PC-3 (cell line): Measurements from ENCODE around the gene COL8A2. TPM values are rescaled to one million over a fixed set of nuclear protein-coding genes. Genes with fewer than 3 reads are reported as not detected.

Source experiments
- ATAC-seq: fragments of 200-7000 bp; cut with Tn5 transposase; 2 replicates; pipeline ENCODE4 v1.9.1; 2020; ENCODE audit warnings: mild to moderate bottlenecking, moderate library complexity
- BruUV-seq: library from RNA; stranded (reverse); fragments of 400-500 nt; replicated peaks from 2 replicates; lab custom pipeline; 2021; lab: Mats Ljungman, UMichigan
- CTCF ChIA-PET: fragments of 300-600 bp; sonication (Branson Sonifier 250); formaldehyde crosslinking; loops from one replicate; lab custom pipeline; 2022; ENCODE audit warnings: antibody characterized with exemption; lab: Charles Lee
- POLR2A ChIA-PET: fragments of 300-600 bp; sonication (Branson Sonifier 250); formaldehyde crosslinking; loops from one replicate; lab custom pipeline; 2022; ENCODE audit warnings: antibody characterized with exemption; ENCODE audit not compliant: unreplicated experiment; lab: Charles Lee
- DNase-seq: peaks from one replicate; pipeline ENCODE4 v3.0.0-alpha.2; 2015
- H2AFZ ChIP-seq: fragments of 300-600 bp; sonication (generic); 2 replicates; pipeline ENCODE4 v1.6.0; 2016; ENCODE audit warnings: antibody characterized with exemption, low read length
- H3F3A ChIP-seq: fragments of 300-600 bp; sonication (generic); one replicate; pipeline ENCODE4 v1.6.0; 2017; ENCODE audit warnings: antibody characterized with exemption, low read length, control low read depth, mild to moderate bottlenecking; ENCODE audit not compliant: unreplicated experiment
- H3K27ac ChIP-seq: fragments of 300-600 bp; sonication (generic); 2 replicates; pipeline ENCODE4 v1.5.1; 2016; ENCODE audit warnings: mild to moderate bottlenecking, low read length
- H3K27me3 ChIP-seq: fragments of 300-600 bp; sonication (generic); 2 replicates; pipeline ENCODE4 v1.6.1; 2016; ENCODE audit warnings: low read length, mixed read lengths
- H3K36me3 ChIP-seq: fragments of 300-600 bp; sonication (generic); 2 replicates; pipeline ENCODE4 v1.6.1; 2016; ENCODE audit warnings: low read depth, mixed run types, low read length, mixed read lengths
- H3K4me1 ChIP-seq: fragments of 300-600 bp; sonication (generic); 2 replicates; pipeline ENCODE4 v1.5.1; 2016; ENCODE audit warnings: low read length; ENCODE audit not compliant: insufficient read depth
- H3K4me2 ChIP-seq: fragments of 300-600 bp; sonication (generic); 2 replicates; pipeline ENCODE4 v1.6.0; 2016; ENCODE audit warnings: low read length
- H3K4me3 ChIP-seq: fragments of 300-600 bp; sonication (generic); 2 replicates; pipeline ENCODE4 v1.5.1; 2016; ENCODE audit warnings: mild to moderate bottlenecking, low read length, mixed read lengths
- H3K79me2 ChIP-seq: fragments of 300-600 bp; sonication (generic); 2 replicates; pipeline ENCODE4 v1.6.1; 2017; ENCODE audit warnings: low read length, mixed read lengths
- H3K9ac ChIP-seq: fragments of 300-600 bp; sonication (generic); 2 replicates; pipeline ENCODE4 v1.6.0; 2016; ENCODE audit warnings: mild to moderate bottlenecking, low read length
- H3K9me2 ChIP-seq: fragments of 300-600 bp; sonication (generic); replicated peaks from 2 replicates; pipeline ENCODE4 v1.6.1; 2016; ENCODE audit warnings: mixed run types, low read length, mixed read lengths
- H3K9me3 ChIP-seq: fragments of 300-600 bp; sonication (generic); 2 replicates; pipeline ENCODE4 v1.6.1; 2016; ENCODE audit warnings: low read length, mixed read lengths
- H4K20me1 ChIP-seq: fragments of 300-600 bp; sonication (generic); 2 replicates; pipeline ENCODE4 v1.6.1; 2016; ENCODE audit warnings: low read length, mixed read lengths
- CTCF ChIP-seq: fragments of 300-600 bp; sonication (generic); conservative IDR thresholded peaks from 2 replicates; pipeline ENCODE4 v1.5.1; 2017; ENCODE audit warnings: antibody characterized with exemption, low read depth, mild to moderate bottlenecking, low read length
- EZH2 ChIP-seq: fragments of 300-600 bp; sonication (generic); IDR thresholded peaks from one replicate; pipeline ENCODE4 v1.6.1; 2017; ENCODE audit warnings: antibody characterized with exemption, mild to moderate bottlenecking, low read length; ENCODE audit not compliant: unreplicated experiment
- EZH2phosphoT487 ChIP-seq: fragments of 300-600 bp; sonication (generic); IDR thresholded peaks from 2 replicates; pipeline ENCODE4 v1.6.1; 2018; ENCODE audit warnings: mild to moderate bottlenecking, antibody characterized with exemption, low read length, borderline replicate concordance
- intact Hi-C: fragments of 100-400 bp; cut with micrococcal nuclease; formaldehyde crosslinking; loops from 2 replicates; pipeline ENCODE4 v1.9.0; 2023
- total RNA-seq: library from RNA; depleted of rRNA; stranded (reverse); fragments of >200 nt; gene quantifications from 2 replicates; pipeline ENCODE4 v1.2.3, GENCODE V29; 2014

Gene COL8A2
- total RNA-seq, 1 experiment from 2014 or later, result 0.26 TPM

GRCh38 chr1:36055706-36056105 is 69.3 kb downstream of the COL8A2 start:
- ATAC-seq, result no peak
- Histone ChIP-seq H3K4me3 (no peak overlapping the region), H3K4me2 (no peak overlapping the region), H3K9me2 (no peaks in the 10 kb centered on the region), H2AFZ (no peak overlapping the region), H4K20me1 (no peaks in the 10 kb centered on the region), H3K36me3 (peaks cover 8% of the 10 kb centered on the region; the same call in 1 of the 2 replicates), H3K27me3 (no peaks in the 10 kb centered on the region), H3K4me1 (no peaks in the 10 kb centered on the region), H3K9ac (no peak overlapping the region), H3K27ac (no peak overlapping the region), H3K79me2 (no peaks in the 10 kb centered on the region), H3F3A (no peaks in the 10 kb centered on the region), H3K9me3 (no peaks in the 10 kb centered on the region)
- intact Hi-C loops, result no loop called here
- TF ChIP-seq EZH2phosphoT487, result no peak
- no peak for TF ChIP-seq CTCF
- no peak for TF ChIP-seq EZH2
- DNase-seq, result no peak
- BruUV-seq, result TSS peak; percentile 14
- CTCF ChIA-PET, result no interaction called here
- POLR2A ChIA-PET, result no interaction called here

GRCh38 chr1:36053978-36054377 is 71.0 kb downstream of the COL8A2 start:
- no peak for ATAC-seq
- H3K4me3 ChIP-seq, result no peak overlapping the region
- CTCF ChIA-PET, result no interaction called here

More at GRCh38 chr1:36053978-36054377, 71.0 kb downstream of the COL8A2 start:
- H3F3A ChIP-seq, result no peaks in the 10 kb centered on the region
- H3K9me3 ChIP-seq, result no peaks in the 10 kb centered on the region
- BruUV-seq, result no TSS peak
- H3K36me3 ChIP-seq, result peaks cover 8% of the 10 kb centered on the region; the same call in 1 of the 2 replicates
- intact Hi-C loops, result no loop called here
- POLR2A ChIA-PET, result no interaction called here
- no peak for TF ChIP-seq EZH2
- no peak for TF ChIP-seq EZH2phosphoT487
- no peak for TF ChIP-seq CTCF
- no peak overlapping the region for H3K9ac ChIP-seq
- H3K27ac ChIP-seq, result no peak overlapping the region
- H4K20me1 ChIP-seq, result no peaks in the 10 kb centered on the region
- no peak for DNase-seq
- H3K4me1 ChIP-seq, result no peaks in the 10 kb centered on the region
- no peaks in the 10 kb centered on the region for H3K79me2 ChIP-seq
- no peak overlapping the region for H3K4me2 ChIP-seq
- H3K27me3 ChIP-seq, result no peaks in the 10 kb centered on the region
- no peaks in the 10 kb centered on the region for H3K9me2 ChIP-seq
- no peak overlapping the region for H2AFZ ChIP-seq
